HG03095 (cell line): ENCODE measurements around the gene GRK6.
"Not testable (repeated sequence)": the region's sequence is repeated elsewhere in the genome, so short reads cannot be mapped to it uniquely, and the experiment has no call there.

Experiments
- ATAC-seq: cut with Tn5 transposase; IDR thresholded peaks from one replicate; pipeline ENCODE4 v1.9.1; 2021; ENCODE audit warnings: moderate library complexity; ENCODE audit not compliant: unreplicated experiment

GRK6 gene

DNA sequence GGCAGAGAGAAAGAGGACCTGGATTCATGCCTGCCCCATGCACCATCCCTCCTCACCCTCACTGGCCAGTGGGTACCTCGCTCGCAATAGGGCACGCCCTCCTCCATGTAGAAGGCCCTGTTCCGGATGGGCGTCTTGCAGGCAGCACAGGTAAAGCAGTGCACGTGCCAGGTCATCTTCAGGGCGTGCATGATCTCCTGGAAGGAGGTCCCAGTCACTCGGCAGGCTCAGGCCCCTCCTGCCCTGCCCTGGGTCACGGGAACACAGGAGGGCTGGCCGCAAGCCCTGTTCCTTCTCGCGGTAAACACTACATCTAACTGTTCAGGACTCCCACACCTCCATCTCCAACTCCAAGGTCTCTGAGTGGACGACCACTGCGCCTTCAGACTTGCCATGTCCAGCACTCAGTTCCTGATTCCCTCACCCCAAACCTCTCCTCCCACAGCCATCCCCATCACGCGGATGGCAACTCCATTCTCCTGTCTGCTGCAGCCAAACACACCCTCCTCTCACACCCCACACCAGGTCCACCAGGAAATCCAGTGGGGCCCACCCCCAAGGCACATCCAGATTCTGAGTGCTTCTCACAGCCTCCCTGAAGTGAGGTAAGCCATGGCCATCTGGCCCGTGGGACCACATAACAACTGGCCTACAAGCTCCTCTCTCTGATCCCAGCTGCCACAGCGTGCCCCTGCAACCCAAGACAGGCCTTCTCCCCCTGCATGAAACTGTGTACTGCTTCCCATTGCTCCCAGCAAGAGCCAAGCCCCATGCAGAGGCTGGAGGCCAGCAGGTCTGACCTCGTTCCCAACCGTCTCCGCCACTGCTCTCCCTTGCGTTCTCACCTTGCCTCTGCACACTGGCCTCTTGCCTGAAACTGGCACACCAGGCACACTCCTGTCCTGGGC lies 57.8 kb downstream of the GRK6 start:
- ATAC-seq, result no peak

DNA sequence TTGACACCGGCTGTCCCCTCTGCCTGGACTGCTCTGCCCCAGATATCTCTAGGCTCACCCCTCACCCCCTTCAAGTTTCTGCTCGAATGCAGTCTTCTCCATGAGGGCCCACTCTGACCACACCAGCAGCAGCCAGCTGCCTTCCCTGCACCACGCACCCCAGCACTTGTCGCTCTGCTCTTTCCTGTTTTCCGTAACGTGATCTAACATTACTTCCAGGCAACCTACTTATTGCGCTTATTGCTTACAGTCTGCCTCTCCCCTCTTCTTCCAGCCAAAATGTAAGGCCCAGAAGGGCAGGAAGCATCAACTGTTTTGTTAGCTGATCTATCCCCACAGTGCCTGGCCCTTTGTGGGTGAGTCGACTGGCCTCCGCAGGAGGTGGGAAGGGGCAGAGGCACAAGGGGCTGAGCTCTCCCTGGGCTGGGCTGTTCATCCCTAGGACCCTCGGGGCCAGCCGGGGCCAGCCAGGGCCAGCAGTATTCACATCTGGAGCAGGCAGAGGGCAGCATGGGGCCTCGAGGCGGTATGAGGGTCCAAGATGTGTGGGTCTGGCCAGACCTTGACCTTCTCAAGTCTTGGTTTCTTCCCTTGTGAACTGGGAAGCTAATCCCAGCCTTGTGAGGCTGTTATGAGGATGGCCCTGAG lies 58.5 kb downstream of the GRK6 start:
- ATAC-seq, result no peak

DNA sequence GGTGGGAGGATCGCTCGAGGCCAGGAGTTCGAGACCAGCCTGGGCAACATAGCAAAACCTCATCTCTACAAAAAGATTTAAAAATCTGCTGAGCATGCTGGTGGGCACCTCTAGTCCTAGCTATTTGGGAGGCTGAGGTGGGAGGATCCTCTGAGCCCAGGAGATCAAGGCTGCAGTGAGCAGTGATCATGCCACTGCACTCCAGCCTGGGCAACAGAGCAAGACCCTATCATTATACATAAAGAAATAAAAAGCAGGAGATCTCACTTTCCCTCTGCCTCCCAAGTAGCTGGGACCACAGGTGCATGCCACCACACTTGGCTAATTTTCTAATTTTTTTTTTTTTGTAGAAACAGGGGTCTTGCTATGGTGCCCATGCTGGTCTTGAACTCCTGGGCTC lies 59.3 kb downstream of the GRK6 start:
- not testable (repeated sequence) for ATAC-seq

GRCh38 chr5:177486256-177486655 lies 59.8 kb downstream of the GRK6 start:
- no peak for ATAC-seq

DNA sequence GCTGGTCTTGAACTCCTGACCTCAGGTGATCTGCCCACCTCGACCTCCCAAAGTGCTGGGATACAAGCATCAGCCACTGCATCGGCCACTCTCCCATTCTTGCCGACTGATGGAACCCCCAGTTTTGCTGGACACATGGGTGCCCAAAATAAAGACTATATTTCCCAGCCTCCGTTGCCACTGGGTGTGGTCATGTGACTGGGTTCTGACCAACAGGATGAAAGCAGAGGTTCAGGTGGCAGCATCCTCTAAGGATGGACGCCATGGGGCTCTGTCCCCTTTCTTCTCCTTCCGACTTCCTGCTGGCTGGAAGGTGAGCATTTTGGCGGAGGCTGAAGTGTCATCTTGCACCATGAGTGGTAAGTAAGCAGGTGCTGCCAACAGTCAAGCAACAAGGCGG lies 60.7 kb downstream of the GRK6 start:
- no peak for ATAC-seq

GRCh38 chr5:177487975-177488374 lies 61.5 kb downstream of the GRK6 start:
- no peak for ATAC-seq

GRCh38 chr5:177489119-177489716 lies 62.7 kb downstream of the GRK6 start:
- ATAC-seq, result no peak

DNA sequence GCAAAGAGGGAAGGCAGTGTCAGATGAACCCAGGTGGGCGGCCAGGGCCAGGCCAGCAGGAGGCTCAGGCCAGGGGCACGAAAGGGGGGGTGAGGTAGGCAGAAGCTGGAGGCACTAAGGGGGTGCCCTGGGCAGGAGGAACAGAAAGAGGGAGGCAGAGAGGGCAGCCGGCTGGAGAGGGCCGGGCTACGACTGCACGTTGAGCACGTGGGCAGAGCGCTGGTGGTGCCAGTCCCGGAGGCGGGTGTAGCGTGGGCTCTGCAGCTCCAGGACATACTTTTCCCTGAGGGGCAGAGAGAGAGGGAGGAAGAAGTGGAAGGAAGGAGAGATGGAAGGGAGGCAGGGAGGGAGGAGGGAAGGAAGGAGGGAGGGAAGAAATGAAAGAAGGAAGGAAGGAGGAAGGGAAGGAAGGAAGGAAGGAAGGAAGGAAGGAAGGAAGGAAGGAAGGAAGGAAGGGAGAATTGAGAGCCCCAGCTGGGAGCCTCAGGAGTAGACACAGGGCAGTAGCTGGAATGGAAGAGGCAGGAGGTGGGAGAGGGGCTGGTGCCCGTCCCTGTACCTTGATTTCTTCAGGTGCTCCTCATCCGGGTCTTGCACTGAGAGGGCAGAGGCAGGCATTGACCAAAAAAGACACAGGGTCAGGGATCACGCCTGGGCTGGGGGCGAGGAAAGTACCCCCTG lies 64.0 kb downstream of the GRK6 start:
- no peak for ATAC-seq

DNA sequence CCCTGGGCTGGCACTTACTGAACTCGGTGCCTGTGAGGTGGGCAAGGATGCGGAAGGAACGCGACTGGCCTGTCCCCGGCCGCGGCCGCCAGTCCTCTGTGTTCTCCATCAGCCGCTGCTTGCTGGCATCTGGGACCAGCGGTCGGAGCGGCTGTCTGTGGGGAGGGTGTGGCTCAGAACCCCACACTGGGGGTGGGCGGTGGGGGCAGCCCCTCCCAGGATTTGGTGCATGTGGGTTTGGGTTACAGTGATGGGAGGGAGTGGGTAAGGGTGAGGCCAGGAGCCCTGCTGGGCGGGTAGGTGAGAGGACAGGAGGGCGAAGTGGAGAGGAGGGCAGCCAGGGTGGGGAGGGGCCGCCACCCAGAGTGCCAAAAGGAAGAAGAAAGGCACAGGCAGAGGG lies 64.5 kb downstream of the GRK6 start:
- no peak for ATAC-seq

GRCh38 chr5:177491429-177491945 lies 65.0 kb downstream of the GRK6 start:
- no peak for ATAC-seq

DNA sequence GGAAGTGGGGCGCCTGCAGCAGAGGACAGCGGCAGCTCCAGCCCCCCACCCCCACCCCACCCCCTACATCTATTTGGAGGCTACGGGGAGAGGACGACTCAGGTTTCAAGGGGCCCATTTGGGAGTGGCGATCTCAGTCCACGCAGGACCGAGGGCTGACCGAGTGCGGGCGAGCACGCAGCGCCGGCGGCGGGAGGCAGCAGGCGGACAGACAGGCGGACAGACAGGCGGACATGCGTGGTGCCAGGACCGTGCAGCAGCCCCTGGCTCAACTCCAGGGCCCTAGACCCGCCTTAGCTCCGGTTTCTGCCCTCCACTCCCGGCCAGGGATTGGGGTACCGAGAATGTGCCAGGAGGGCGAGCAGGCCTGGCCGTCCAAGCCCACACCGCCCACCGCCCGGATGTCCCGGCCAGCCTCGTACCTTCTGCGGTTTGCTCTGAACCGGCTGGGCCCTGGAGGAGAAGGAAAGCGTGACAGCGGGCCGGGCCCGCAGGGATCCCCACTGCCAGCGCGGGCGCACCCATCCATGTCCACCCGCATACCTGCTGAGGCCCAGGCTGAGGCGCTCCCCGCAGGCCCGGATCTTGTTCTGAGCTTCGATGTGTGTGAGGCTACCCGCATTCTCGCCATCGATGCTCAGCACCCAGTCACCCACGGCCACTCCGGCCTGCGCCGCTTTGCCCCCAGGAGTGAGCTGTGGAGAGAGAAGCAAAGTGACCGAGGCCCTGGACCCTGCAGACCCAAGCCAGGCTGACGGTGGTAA lies 65.7 kb downstream of the GRK6 start:
- no peak for ATAC-seq
